GM21528 (cell line): Measurements from ENCODE around the gene CACTIN.

Experiments used
- ATAC-seq: cut with Tn5 transposase; IDR thresholded peaks from one replicate; pipeline ENCODE4 v1.9.1; 2021; ENCODE audit warnings: mild to moderate bottlenecking, moderate library complexity; ENCODE audit not compliant: unreplicated experiment, low FRiP score

The CACTIN gene

GRCh38 chr19:3664879-3665642 is 38.5 kb upstream of the CACTIN start:
- no peak for ATAC-seq

- ATAC-seq: no peak
Observed at GRCh38 chr19:3663838-3664237, 37.2 kb upstream of the CACTIN start.

- no peak for ATAC-seq
Observed at GRCh38 chr19:3661284-3662238, 35.0 kb upstream of the CACTIN start.

- ATAC-seq: no peak
Observed at GRCh38 chr19:3660493-3661219, 34.1 kb upstream of the CACTIN start.

- ATAC-seq: no peak
Observed at GRCh38 chr19:3659746-3660112, 33.1 kb upstream of the CACTIN start.

GRCh38 chr19:3658870-3659745 is 32.5 kb upstream of the CACTIN start:
- ATAC-seq: no peak

GRCh38 chr19:3658004-3658869 is 31.6 kb upstream of the CACTIN start:
- ATAC-seq: no peak

- ATAC-seq: no peak
Observed at GRCh38 chr19:3657395-3657769, 30.8 kb upstream of the CACTIN start.

GRCh38 chr19:3656747-3657394 is 30.3 kb upstream of the CACTIN start:
- ATAC-seq: no peak

- no peak for ATAC-seq
Observed at GRCh38 chr19:3656073-3656746, 29.6 kb upstream of the CACTIN start.

- ATAC-seq: no peak
Observed at GRCh38 chr19:3655402-3656072, 28.9 kb upstream of the CACTIN start.

- ATAC-seq: no peak
Observed at GRCh38 chr19:3653865-3654513, 27.4 kb upstream of the CACTIN start.

GRCh38 chr19:3653081-3653795 is 26.6 kb upstream of the CACTIN start:
- no peak for ATAC-seq

GRCh38 chr19:3652422-3652821 is 25.8 kb upstream of the CACTIN start:
- no peak for ATAC-seq

GRCh38 chr19:3651684-3652083 is 25.1 kb upstream of the CACTIN start:
- ATAC-seq: no peak

- ATAC-seq: no peak
Observed at GRCh38 chr19:3649888-3650287, 23.3 kb upstream of the CACTIN start.
